SK-N-SH (cell line): ENCODE results near the gene CTBP1.

Experiments used
- CTCF ChIP-seq: fragments of 200-600 bp; sonication (generic); IDR thresholded peaks from 2 replicates; pipeline ENCODE4 v1.6.1; 2017; ENCODE audit warnings: antibody characterized with exemption, mild to moderate bottlenecking, moderate library complexity
- EP300 ChIP-seq, 2 experiments: IDR thresholded peaks; 2 replicates each; pipeline versions ENCODE4 v1.4.0 to v1.6.1; 2012; ENCODE audit warnings: borderline replicate concordance in 1 of 2, low read depth in 1 of 2, low read length in 1 of 2
- GABPA ChIP-seq: IDR thresholded peaks from 2 replicates; pipeline ENCODE4 v1.4.0; 2012; ENCODE audit warnings: low read depth, mild to moderate bottlenecking
- PBX3 ChIP-seq: IDR thresholded peaks from 2 replicates; pipeline ENCODE4; 2012
- POLR2AphosphoS5 ChIP-seq: IDR thresholded peaks from 2 replicates; pipeline ENCODE4 v1.6.1; 2012; ENCODE audit warnings: low read depth, low read length
- RAD21 ChIP-seq: IDR thresholded peaks from 2 replicates; pipeline ENCODE4 v1.6.1; 2012; ENCODE audit warnings: mild to moderate bottlenecking, low read length
- RCOR1 ChIP-seq: fragments of 150-350 bp; IDR thresholded peaks from 2 replicates; pipeline ENCODE4 v1.6.1; 2017; ENCODE audit warnings: antibody characterized with exemption, low read length
- REST ChIP-seq: IDR thresholded peaks from 2 replicates; pipeline ENCODE4 v1.6.1; 2012; ENCODE audit warnings: mild to moderate bottlenecking, low read depth, low read length, moderate library complexity
- SIN3A ChIP-seq: IDR thresholded peaks from 2 replicates; pipeline ENCODE4 v1.6.1; 2012; ENCODE audit warnings: low read depth, mild to moderate bottlenecking, low read length, moderate library complexity, borderline replicate concordance
- TCF12 ChIP-seq: IDR thresholded peaks from 2 replicates; pipeline ENCODE4 v1.4.0; 2012
- YY1 ChIP-seq: IDR thresholded peaks from 2 replicates; pipeline ENCODE4 v1.4.0; 2012; ENCODE audit warnings: low read depth, mild to moderate bottlenecking
- TF ChIP-seq, protein P1 (sequence below): IDR thresholded peaks from 2 replicates; pipeline ENCODE4 v1.4.0; 2012; ENCODE audit warnings: low read depth
- TF ChIP-seq, protein P2 (sequence below): IDR thresholded peaks from 2 replicates; pipeline ENCODE4 v1.4.0; 2012; ENCODE audit warnings: low read depth, borderline replicate concordance
- TF ChIP-seq, protein P3 (sequence below): fragments of 150-350 bp; IDR thresholded peaks from 2 replicates; pipeline ENCODE4 v1.6.1; 2017; ENCODE audit warnings: antibody characterized with exemption, low read length, low read depth, borderline replicate concordance

DNA sequence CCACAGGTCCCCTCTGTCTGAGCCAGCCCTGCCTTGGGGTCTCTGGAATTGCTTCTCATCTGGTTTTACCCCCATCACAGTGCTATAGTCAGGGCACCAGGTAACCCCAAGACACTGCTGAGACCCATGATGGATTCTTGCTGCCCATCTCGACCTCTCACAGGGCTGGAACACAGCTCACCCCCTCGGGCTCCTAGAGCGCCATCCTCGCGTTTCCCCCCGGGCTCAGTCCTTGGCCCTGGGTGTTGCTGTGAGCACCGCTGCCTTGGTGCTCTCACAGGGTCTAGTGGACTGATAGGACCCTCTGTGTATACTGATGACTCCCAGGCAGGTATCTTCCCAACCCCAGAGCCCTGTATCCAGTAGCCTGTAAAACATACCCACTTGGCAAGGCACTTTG lies 49.5 kb upstream of the CTBP1 start:
- no peak for TF ChIP-seq PBX3
- TF ChIP-seq SIN3A: no peak
- TF ChIP-seq, protein P1, sequence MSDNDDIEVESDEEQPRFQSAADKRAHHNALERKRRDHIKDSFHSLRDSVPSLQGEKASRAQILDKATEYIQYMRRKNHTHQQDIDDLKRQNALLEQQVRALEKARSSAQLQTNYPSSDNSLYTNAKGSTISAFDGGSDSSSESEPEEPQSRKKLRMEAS: no peak
- no peak for TF ChIP-seq YY1
- TF ChIP-seq CTCF: no peak
- TF ChIP-seq TCF12: no peak
- TF ChIP-seq RCOR1: no peak
- no peak for TF ChIP-seq RAD21
- no peak for TF ChIP-seq POLR2AphosphoS5
- no peak for TF ChIP-seq GABPA
- TF ChIP-seq, protein P2, sequence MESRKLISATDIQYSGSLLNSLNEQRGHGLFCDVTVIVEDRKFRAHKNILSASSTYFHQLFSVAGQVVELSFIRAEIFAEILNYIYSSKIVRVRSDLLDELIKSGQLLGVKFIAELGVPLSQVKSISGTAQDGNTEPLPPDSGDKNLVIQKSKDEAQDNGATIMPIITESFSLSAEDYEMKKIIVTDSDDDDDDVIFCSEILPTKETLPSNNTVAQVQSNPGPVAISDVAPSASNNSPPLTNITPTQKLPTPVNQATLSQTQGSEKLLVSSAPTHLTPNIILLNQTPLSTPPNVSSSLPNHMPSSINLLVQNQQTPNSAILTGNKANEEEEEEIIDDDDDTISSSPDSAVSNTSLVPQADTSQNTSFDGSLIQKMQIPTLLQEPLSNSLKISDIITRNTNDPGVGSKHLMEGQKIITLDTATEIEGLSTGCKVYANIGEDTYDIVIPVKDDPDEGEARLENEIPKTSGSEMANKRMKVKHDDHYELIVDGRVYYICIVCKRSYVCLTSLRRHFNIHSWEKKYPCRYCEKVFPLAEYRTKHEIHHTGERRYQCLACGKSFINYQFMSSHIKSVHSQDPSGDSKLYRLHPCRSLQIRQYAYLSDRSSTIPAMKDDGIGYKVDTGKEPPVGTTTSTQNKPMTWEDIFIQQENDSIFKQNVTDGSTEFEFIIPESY: no peak
- TF ChIP-seq, protein P3, sequence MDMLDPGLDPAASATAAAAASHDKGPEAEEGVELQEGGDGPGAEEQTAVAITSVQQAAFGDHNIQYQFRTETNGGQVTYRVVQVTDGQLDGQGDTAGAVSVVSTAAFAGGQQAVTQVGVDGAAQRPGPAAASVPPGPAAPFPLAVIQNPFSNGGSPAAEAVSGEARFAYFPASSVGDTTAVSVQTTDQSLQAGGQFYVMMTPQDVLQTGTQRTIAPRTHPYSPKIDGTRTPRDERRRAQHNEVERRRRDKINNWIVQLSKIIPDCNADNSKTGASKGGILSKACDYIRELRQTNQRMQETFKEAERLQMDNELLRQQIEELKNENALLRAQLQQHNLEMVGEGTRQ: no peak
- TF ChIP-seq EP300 (IDR thresholded peaks at IDR 0.05; ENCODE audit: borderline replicate concordance in 1 of 2, low read depth in 1 of 2, low read length in 1 of 2): no peak
- no peak for TF ChIP-seq REST
